ENCODE data around the gene GALNT17.

DNA sequence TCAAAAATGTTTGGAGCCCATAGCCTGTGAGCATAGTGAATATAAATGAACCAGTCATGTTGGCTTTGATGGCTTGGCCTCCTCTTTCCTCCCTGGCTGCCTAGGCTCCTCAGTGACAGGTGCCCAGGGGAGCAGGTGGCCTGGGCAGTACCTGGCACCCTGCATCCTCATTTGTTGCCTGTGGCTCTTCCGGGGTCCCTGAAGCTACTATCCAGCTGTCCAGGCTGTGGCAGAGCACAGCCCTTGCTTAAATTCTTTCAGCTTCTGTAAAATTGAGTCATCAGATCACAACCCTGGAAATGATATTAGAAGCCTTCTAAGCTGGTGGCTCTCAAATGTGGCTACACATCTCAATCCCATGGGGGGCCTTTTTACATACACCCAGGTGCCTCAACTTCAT lies 525.4 kb downstream of the GALNT17 start:
- no peak for TF ChIP-seq EZH2 (IDR thresholded peaks at IDR 0.05; ENCODE audit: borderline replicate concordance, low read depth, low read length, severe bottlenecking)
- TF ChIP-seq, protein P1, sequence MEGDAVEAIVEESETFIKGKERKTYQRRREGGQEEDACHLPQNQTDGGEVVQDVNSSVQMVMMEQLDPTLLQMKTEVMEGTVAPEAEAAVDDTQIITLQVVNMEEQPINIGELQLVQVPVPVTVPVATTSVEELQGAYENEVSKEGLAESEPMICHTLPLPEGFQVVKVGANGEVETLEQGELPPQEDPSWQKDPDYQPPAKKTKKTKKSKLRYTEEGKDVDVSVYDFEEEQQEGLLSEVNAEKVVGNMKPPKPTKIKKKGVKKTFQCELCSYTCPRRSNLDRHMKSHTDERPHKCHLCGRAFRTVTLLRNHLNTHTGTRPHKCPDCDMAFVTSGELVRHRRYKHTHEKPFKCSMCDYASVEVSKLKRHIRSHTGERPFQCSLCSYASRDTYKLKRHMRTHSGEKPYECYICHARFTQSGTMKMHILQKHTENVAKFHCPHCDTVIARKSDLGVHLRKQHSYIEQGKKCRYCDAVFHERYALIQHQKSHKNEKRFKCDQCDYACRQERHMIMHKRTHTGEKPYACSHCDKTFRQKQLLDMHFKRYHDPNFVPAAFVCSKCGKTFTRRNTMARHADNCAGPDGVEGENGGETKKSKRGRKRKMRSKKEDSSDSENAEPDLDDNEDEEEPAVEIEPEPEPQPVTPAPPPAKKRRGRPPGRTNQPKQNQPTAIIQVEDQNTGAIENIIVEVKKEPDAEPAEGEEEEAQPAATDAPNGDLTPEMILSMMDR (IDR thresholded peaks at IDR 0.05; ENCODE audit: borderline replicate concordance, extremely low read depth, low read length, poor library complexity, severe bottlenecking), result no peak

All from DND-41 (cell line).